ENCODE measurements around the gene PMP22.
"Not testable (repeated sequence)": the region's sequence is repeated elsewhere in the genome, so short reads cannot be mapped to it uniquely, and the experiment has no call there.

PMP22 gene

DNA sequence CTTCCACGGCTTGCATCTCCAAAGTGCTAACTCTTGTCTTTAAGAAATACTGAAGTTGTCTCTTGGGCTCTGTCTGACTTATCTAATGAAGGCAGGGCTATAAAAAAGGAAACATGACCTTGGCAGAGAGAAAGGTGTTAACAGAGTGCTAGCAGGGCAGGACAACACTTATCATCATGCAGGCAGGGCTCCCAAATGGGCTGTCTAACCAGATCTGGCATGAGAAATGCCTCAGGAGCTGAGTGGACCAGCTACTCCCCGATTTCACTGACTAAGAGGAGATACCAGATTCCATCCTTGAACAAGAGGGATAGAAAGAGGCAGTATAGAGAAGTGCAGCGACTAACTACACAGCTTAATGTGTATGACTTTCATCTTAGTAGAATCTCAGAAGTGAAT, 32.6 kb downstream of the PMP22 start:
- DNase-seq (ENCODE audit: low spot score in 2 of 2) (no peak), ATAC-seq (ENCODE audit: low read depth) (no peak)
- Mint-ChIP-seq H3K36me3 (no peaks in the 10 kb centered on the region), H3K4me1 (no peaks in the 10 kb centered on the region), H3K9me3 (no peaks in the 10 kb centered on the region), H3K4me3 (no peak overlapping the region), H3K27ac (no peak overlapping the region), H3K27me3 (peaks cover 2% of the 10 kb centered on the region)

GRCh38 chr17:15231851-15232516, 33.1 kb downstream of the PMP22 start:
- Mint-ChIP-seq H3K4me3 (no peak overlapping the region), H3K36me3 (no peaks in the 10 kb centered on the region), H3K27ac (no peak overlapping the region), H3K9me3 (no peaks in the 10 kb centered on the region), H3K27me3 (peaks cover 4% of the 10 kb centered on the region), H3K4me1 (no peaks in the 10 kb centered on the region)
- ATAC-seq (ENCODE audit: low read depth) = no peak
- no peak for DNase-seq (ENCODE audit: low spot score in 2 of 2)

- no peaks in the 10 kb centered on the region for H3K9me3 Mint-ChIP-seq
- no peak overlapping the region for H3K4me3 Mint-ChIP-seq
- H3K4me1 Mint-ChIP-seq = no peaks in the 10 kb centered on the region
- ATAC-seq (ENCODE audit: low read depth) = no peak
- peaks cover 2% of the 10 kb centered on the region for H3K27me3 Mint-ChIP-seq
- H3K36me3 Mint-ChIP-seq = no peaks in the 10 kb centered on the region
- no peak overlapping the region for H3K27ac Mint-ChIP-seq
- DNase-seq (ENCODE audit: low spot score in 2 of 2) = no peak
These were observed 34.3 kb downstream of the PMP22 start for GRCh38 chr17:15230866-15231265.

- not testable (repeated sequence) for H3K27me3 Mint-ChIP-seq; H3K9me3 Mint-ChIP-seq; DNase-seq (ENCODE audit: low spot score in 2 of 2); H3K4me3 Mint-ChIP-seq; H3K27ac Mint-ChIP-seq; ATAC-seq (ENCODE audit: low read depth); H3K36me3 Mint-ChIP-seq; H3K4me1 Mint-ChIP-seq
These were observed 43.3 kb downstream of the PMP22 start for GRCh38 chr17:15221827-15222226.

GRCh38 chr17:15220785-15221184, 44.3 kb downstream of the PMP22 start:
- no peaks in the 10 kb centered on the region for H3K27me3 Mint-ChIP-seq
- H3K36me3 Mint-ChIP-seq = no peaks in the 10 kb centered on the region
- H3K4me3 Mint-ChIP-seq = no peak overlapping the region

DNA sequence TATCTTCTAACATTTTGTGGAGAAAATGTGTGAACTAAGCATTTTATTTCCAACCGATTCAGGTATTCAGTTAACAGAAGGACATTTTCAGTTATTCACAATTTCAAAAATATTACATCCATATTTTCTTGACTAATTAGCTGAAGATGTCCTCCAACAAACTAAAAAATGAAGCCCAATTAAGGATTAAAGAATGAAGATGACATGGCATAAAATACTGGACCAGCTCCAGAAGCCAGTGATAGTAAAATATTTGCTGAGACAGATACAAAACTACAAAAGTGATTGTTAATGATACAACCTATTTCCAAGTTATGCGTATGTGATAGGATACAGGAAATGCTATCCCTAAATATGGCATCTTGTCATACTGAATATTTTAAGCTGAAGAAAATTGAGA, 48.6 kb downstream of the PMP22 start:
- Mint-ChIP-seq H3K27me3 (peaks cover 2% of the 10 kb centered on the region), H3K4me3 (no peak overlapping the region), H3K36me3 (no peaks in the 10 kb centered on the region), H3K9me3 (no peaks in the 10 kb centered on the region), H3K27ac (no peak overlapping the region), H3K4me1 (no peaks in the 10 kb centered on the region)
- DNase-seq (ENCODE audit: low spot score in 2 of 2) (no peak), ATAC-seq (ENCODE audit: low read depth) (no peak)

More at GRCh38 chr17:15220785-15221184, 44.3 kb downstream of the PMP22 start:
- H3K4me1 Mint-ChIP-seq = no peaks in the 10 kb centered on the region
- ATAC-seq (ENCODE audit: low read depth) = no peak
- no peaks in the 10 kb centered on the region for H3K9me3 Mint-ChIP-seq
- no peak for DNase-seq (ENCODE audit: low spot score in 2 of 2)
- H3K27ac Mint-ChIP-seq = no peak overlapping the region

DNA sequence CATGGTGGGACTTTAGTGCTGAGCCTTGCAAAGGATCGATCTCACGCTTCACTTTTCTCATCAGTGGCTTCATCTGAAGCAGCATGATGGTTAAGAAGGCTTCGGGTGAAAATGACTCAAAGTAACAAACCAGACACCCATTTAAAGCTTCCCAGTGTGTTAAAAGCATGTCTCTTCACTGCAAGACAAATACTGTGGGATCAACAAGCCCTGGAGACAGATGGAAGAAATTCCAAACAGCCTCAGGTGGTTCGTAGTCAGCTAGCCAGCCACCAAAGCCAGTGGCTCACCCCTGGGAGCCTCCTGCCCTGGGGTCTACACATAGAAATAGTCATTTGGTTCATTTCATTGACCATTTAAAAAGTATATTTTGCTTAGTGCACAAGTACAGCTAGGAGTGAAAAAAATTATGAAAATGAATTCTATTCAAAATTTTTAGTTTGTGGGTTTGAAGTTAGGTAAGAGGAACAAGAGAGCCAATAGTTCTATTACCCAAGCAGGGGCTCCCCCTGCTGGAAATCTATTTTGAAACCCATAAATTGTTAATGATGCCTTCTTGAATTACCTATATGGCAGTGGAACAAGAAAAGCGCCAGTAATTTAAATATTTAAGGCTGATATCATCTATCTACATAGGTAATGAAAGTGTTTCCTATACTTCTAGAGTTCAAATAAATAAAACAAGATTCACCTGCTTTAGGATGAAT, 51.6 kb downstream of the PMP22 start:
- H3K36me3 Mint-ChIP-seq = no peaks in the 10 kb centered on the region
- no peak for ATAC-seq (ENCODE audit: low read depth)
- H3K9me3 Mint-ChIP-seq = no peaks in the 10 kb centered on the region
- DNase-seq (ENCODE audit: low spot score in 2 of 2) = no peak
- H3K4me1 Mint-ChIP-seq = no peaks in the 10 kb centered on the region
- no peak overlapping the region for H3K27ac Mint-ChIP-seq
- H3K4me3 Mint-ChIP-seq = no peak overlapping the region
- H3K27me3 Mint-ChIP-seq = peaks cover 3% of the 10 kb centered on the region

DNA sequence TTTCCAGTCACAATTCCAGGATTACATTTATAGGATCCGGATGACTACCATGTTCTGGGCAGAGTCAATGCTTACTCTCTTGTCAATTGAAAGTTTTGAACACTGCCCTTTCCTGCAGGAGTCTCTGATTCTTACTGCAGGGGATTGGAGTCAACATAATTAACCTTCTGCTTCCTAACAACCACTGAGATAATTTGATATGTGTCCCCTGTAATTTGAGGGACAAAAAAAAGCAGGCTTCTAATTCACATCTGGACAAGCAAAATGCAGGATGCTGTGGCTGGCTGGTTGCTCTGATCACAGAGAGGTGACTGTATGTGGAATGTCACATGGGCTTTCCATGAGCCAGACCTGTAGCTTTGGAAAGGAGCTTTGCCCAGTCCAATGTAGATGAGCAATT, 54.9 kb downstream of the PMP22 start:
- Mint-ChIP-seq H3K9me3 (peaks cover 4% of the 10 kb centered on the region), H3K36me3 (peaks cover 2% of the 10 kb centered on the region), H3K27me3 (peaks cover 3% of the 10 kb centered on the region), H3K27ac (no peak overlapping the region), H3K4me1 (no peaks in the 10 kb centered on the region), H3K4me3 (no peak overlapping the region)
- no peak for DNase-seq (ENCODE audit: low spot score in 2 of 2)
- no peak for ATAC-seq (ENCODE audit: low read depth)

- H3K36me3 Mint-ChIP-seq, H3K4me1 Mint-ChIP-seq, H3K27me3 Mint-ChIP-seq: not testable (repeated sequence)
These were observed 62.1 kb downstream of the PMP22 start for GRCh38 chr17:15203062-15203461.

GRCh38 chr17:15200574-15200973, 64.6 kb downstream of the PMP22 start:
- H3K4me3 Mint-ChIP-seq; H3K27me3 Mint-ChIP-seq; H3K4me1 Mint-ChIP-seq; DNase-seq (ENCODE audit: low spot score in 2 of 2); H3K36me3 Mint-ChIP-seq; ATAC-seq (ENCODE audit: low read depth); H3K27ac Mint-ChIP-seq: not testable (repeated sequence)
- peaks cover 13% of the 10 kb centered on the region for H3K9me3 Mint-ChIP-seq

More at GRCh38 chr17:15203062-15203461, 62.1 kb downstream of the PMP22 start:
- not testable (repeated sequence) for H3K4me3 Mint-ChIP-seq; H3K27ac Mint-ChIP-seq; ATAC-seq (ENCODE audit: low read depth); DNase-seq (ENCODE audit: low spot score in 2 of 2)
- peaks cover 13% of the 10 kb centered on the region for H3K9me3 Mint-ChIP-seq

DNA sequence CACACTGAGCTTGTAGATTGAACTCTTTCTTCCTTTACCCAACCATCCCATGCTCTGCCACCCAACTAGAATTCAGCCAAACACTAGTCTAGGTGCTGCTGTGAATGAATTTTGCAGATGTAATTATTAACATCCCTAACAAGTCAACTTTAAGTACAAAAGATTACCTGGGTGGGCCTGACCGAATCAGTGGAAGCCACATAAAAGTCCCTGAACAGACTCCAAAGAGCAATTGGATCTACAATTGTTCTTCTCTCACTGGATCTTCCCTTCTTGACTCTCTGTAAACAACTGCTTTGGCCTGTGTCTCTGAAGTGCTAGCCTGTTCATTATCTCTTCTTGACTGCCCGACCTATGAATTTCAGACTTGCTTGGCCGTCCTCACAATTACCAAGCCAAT, 67.9 kb downstream of the PMP22 start:
- peaks cover 5% of the 10 kb centered on the region for H3K27me3 Mint-ChIP-seq
- H3K27ac Mint-ChIP-seq = no peak overlapping the region
- no peaks in the 10 kb centered on the region for H3K4me1 Mint-ChIP-seq
- H3K4me3 Mint-ChIP-seq = no peak overlapping the region
- H3K9me3 Mint-ChIP-seq = peaks cover 13% of the 10 kb centered on the region
- H3K36me3 Mint-ChIP-seq = no peaks in the 10 kb centered on the region
- DNase-seq (ENCODE audit: low spot score in 2 of 2) = no peak
- no peak for ATAC-seq (ENCODE audit: low read depth)

DNA sequence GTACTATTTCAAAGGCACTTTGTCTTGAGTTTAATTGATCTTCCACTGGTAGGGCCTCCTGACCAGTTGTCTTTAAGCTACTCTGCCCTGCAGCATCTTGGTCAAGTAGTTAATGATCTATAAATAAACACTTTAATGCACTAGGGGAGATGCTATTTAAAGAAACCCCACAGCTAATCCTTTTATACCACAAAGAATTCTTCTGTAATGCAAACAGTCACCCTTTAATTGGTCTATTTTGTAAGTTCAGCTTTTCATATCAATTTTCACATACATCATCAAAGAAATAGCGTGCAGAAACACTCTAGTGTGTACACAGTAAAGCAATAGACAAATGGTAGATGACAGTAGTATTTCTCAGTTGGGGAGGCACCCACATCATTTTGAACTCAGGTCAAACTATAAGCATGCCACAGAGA, 70.3 kb downstream of the PMP22 start:
- H3K27ac Mint-ChIP-seq = no peak overlapping the region
- H3K9me3 Mint-ChIP-seq = peaks cover 8% of the 10 kb centered on the region
- ATAC-seq (ENCODE audit: low read depth) = no peak
- no peak for DNase-seq (ENCODE audit: low spot score in 2 of 2)
- peaks cover 6% of the 10 kb centered on the region for H3K27me3 Mint-ChIP-seq
- H3K4me3 Mint-ChIP-seq = no peak overlapping the region
- H3K36me3 Mint-ChIP-seq = no peaks in the 10 kb centered on the region
- H3K4me1 Mint-ChIP-seq = no peaks in the 10 kb centered on the region

DNA sequence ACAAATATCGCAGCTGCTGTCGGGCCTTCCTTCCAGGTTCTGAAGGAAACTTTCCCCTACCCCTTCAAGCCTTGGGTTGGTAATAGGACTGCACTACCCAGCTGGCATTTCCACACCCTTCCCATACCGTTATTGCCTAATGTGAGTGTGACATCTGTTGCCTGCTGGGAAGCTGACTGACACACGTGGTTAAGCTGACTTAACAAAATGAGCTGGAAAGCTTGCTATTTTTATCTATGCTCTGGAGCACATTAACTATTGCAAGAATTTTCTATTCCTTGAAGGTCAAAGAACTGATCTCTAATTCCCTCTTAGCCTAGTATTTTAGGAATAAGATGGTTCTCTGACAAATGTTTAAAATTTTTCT, 79.5 kb downstream of the PMP22 start:
- H3K27me3 Mint-ChIP-seq = peaks cover 3% of the 10 kb centered on the region
- no peaks in the 10 kb centered on the region for H3K36me3 Mint-ChIP-seq
- H3K9me3 Mint-ChIP-seq = no peaks in the 10 kb centered on the region
- no peak overlapping the region for H3K4me3 Mint-ChIP-seq
- ATAC-seq (ENCODE audit: low read depth) = no peak
- no peak for DNase-seq (ENCODE audit: low spot score in 2 of 2)
- H3K4me1 Mint-ChIP-seq = no peaks in the 10 kb centered on the region
- H3K27ac Mint-ChIP-seq = no peak overlapping the region

DNA sequence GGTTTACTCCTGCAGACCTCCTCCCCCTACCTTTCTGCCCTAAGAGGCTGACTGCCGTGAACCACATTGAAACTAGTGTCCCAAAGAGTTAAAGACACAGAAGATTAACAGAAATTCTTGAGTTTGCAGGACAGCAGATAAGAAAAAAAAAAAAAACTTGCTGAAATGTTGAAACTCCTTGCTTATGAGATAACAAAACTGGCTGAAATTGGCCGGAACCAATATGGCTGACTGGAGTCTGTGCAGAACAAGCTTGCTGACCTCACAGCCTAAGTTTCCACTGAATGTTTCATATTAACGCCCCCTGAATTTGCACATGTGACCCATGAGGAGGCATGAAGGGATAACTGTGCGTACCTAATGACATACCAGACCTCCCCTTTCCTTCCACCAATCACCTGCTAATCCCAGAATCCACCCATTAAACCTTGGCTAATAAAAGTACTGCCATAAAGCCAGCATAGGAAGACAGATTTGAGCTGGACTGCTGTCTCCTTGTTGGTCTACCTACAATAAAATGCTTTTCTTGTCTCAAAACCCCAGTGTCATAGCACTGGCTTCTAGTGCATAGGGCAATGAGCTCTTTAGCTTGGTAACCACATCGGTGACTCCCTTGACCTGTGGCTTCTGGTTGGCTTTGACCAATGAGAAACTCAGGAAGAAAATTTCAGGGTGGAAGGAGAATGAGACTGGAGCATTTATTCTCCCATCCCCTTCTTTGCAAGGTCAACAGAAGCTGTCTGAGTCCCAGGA, 80.1 kb downstream of the PMP22 start:
- H3K9me3 Mint-ChIP-seq = no peaks in the 10 kb centered on the region
- DNase-seq (ENCODE audit: low spot score in 2 of 2) = no peak
- no peak for ATAC-seq (ENCODE audit: low read depth)
- H3K4me3 Mint-ChIP-seq = no peak overlapping the region
- H3K36me3 Mint-ChIP-seq = no peaks in the 10 kb centered on the region
- H3K27ac Mint-ChIP-seq = no peak overlapping the region
- H3K4me1 Mint-ChIP-seq = no peaks in the 10 kb centered on the region
- H3K27me3 Mint-ChIP-seq = peaks cover 3% of the 10 kb centered on the region
